A673 (cell line): ENCODE results near the gene BTBD3.

ENCODE experiments used
- EZH2 ChIP-seq: fragments of 200-600 bp; sonication (generic); IDR thresholded peaks from 2 replicates; pipeline ENCODE4 v1.6.1; 2017; ENCODE audit warnings: borderline replicate concordance, low read depth, mild to moderate bottlenecking, mixed read lengths, antibody characterized with exemption, low read length; ENCODE audit not compliant: poor library complexity, severe bottlenecking
- TF ChIP-seq, protein P1 (sequence below): fragments of 300-800, 200-600 bp; sonication (generic); conservative IDR thresholded peaks from 2 replicates; pipeline ENCODE4 v1.5.1; 2017; ENCODE audit warnings: low read depth, mild to moderate bottlenecking, antibody characterized with exemption, low read length, moderate library complexity, mixed read lengths

DNA sequence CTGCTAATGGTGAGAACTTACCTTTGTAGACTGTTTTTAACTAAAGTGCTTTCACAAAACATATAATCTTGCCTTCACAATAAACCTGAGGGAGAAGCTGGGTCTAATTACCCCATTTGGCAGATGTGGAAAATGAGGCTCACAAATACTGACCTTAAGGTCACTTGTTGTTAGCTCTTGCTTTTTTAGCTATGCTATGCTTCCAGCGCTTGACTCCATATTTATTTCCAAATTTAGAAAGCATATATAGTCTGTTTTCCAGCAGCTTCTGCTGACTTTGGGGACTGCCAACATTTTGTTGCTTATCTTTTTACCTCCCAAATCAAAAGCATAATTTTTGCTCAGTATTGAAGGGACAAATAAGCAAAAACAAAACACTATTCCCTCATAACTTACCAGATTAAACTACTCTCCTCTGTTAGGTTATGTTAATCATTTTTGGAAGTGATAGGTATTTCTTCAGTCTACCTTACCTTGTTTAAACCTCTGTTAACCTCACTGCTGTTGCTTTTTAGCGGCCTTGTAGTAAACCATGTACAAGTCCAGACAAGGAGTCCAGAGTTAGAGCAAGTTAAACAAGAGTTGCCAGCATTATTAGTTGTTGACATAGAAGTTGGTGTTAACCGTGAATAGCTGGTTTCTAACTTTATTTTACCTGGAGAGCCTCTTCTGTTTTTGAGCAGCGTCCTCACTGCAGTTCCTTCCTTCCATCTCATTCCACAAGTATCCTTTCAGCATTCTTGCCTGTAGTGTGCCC lies 4.9 kb upstream of the BTBD3 start:
- TF ChIP-seq, protein P1, sequence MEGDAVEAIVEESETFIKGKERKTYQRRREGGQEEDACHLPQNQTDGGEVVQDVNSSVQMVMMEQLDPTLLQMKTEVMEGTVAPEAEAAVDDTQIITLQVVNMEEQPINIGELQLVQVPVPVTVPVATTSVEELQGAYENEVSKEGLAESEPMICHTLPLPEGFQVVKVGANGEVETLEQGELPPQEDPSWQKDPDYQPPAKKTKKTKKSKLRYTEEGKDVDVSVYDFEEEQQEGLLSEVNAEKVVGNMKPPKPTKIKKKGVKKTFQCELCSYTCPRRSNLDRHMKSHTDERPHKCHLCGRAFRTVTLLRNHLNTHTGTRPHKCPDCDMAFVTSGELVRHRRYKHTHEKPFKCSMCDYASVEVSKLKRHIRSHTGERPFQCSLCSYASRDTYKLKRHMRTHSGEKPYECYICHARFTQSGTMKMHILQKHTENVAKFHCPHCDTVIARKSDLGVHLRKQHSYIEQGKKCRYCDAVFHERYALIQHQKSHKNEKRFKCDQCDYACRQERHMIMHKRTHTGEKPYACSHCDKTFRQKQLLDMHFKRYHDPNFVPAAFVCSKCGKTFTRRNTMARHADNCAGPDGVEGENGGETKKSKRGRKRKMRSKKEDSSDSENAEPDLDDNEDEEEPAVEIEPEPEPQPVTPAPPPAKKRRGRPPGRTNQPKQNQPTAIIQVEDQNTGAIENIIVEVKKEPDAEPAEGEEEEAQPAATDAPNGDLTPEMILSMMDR = no peak
- no peak for TF ChIP-seq EZH2
